Measurements from ENCODE around the gene LY86. TPM values are rescaled to one million over a fixed set of nuclear protein-coding genes. Genes with fewer than 3 reads are reported as not detected.

Gene LY86
- total RNA-seq, 1 donor from 2014 or later = not detected

GRCh38 chr6:6631053-6631452 is 42.5 kb downstream of the LY86 start:
- Mint-ChIP-seq H3K4me1 (ENCODE audit: unreplicated experiment) (peaks cover 10% of the 10 kb centered on the region), H3K4me3 (no peak overlapping the region), H3K27me3 (peaks cover 5% of the 10 kb centered on the region), H3K27ac (no peak overlapping the region), H3K36me3 (no peaks in the 10 kb centered on the region), H3K9me3 (no peaks in the 10 kb centered on the region)
- DNase-seq (ENCODE audit: extremely low spot score, unreplicated experiment) = no peak
- TF ChIP-seq CTCF (conservative IDR thresholded peaks at IDR 0.05) = no peak

- Mint-ChIP-seq H3K4me1 (ENCODE audit: unreplicated experiment) (peaks cover 4% of the 10 kb centered on the region), H3K4me3 (no peak overlapping the region), H3K27me3 (peaks cover 5% of the 10 kb centered on the region), H3K36me3 (no peaks in the 10 kb centered on the region), H3K9me3 (no peaks in the 10 kb centered on the region), H3K27ac (no peak overlapping the region)
- DNase-seq (ENCODE audit: extremely low spot score, unreplicated experiment) = no peak
- no peak for TF ChIP-seq CTCF (conservative IDR thresholded peaks at IDR 0.05)
Measured at GRCh38 chr6:6631534-6632276, 43.2 kb downstream of the LY86 start.

- Mint-ChIP-seq H3K4me1 (ENCODE audit: unreplicated experiment) (peaks cover 7% of the 10 kb centered on the region), H3K27ac (no peak overlapping the region), H3K9me3 (no peaks in the 10 kb centered on the region), H3K36me3 (no peaks in the 10 kb centered on the region), H3K27me3 (no peaks in the 10 kb centered on the region), H3K4me3 (no peak overlapping the region)
- TF ChIP-seq CTCF (conservative IDR thresholded peaks at IDR 0.05) = no peak
- DNase-seq (ENCODE audit: extremely low spot score, unreplicated experiment) = no peak
Measured at GRCh38 chr6:6633898-6634734, 45.6 kb downstream of the LY86 start.

- Mint-ChIP-seq H3K9me3 (no peaks in the 10 kb centered on the region), H3K36me3 (no peaks in the 10 kb centered on the region), H3K27me3 (no peaks in the 10 kb centered on the region), H3K4me1 (ENCODE audit: unreplicated experiment) (peaks cover 7% of the 10 kb centered on the region), H3K4me3 (no peak overlapping the region), H3K27ac (no peak overlapping the region)
- TF ChIP-seq CTCF (conservative IDR thresholded peaks at IDR 0.05) = no peak
- no peak for DNase-seq (ENCODE audit: extremely low spot score, unreplicated experiment)
Measured at GRCh38 chr6:6634735-6635075, 46.2 kb downstream of the LY86 start.

GRCh38 chr6:6635291-6635690 is 46.8 kb downstream of the LY86 start:
- Mint-ChIP-seq H3K9me3 (no peaks in the 10 kb centered on the region), H3K27ac (no peak overlapping the region), H3K4me1 (ENCODE audit: unreplicated experiment) (peaks cover 7% of the 10 kb centered on the region), H3K27me3 (no peaks in the 10 kb centered on the region), H3K4me3 (no peak overlapping the region), H3K36me3 (no peaks in the 10 kb centered on the region)
- DNase-seq (ENCODE audit: extremely low spot score, unreplicated experiment) = no peak
- TF ChIP-seq CTCF (conservative IDR thresholded peaks at IDR 0.05) = no peak
